ENCODE measurements around the gene AGAP2.

The AGAP2 gene

DNA sequence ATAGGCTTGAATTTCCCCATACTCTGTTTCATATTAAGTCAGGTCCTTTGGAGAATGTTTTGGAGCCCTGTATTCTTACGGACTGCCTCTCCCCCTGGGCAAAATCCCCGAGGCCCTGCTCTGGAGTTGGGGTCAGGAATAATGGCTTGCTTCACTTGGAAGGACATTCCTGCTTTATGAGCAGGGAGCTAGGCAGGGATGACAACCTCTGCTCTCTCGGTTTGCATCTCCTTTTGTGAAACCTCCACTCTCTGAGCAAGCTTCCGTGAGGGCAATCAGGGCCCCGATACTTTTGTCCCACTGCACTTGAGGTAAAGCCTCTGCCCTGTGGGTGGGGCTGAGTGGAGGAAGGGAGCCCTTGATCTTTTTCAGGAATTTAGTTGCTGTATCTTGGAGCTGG is 25.3 kb downstream of the AGAP2 start:
- H4K8ac ChIP-seq (ENCODE audit: low read depth, low read length): no peak overlapping the region
- no peak for DNase-seq (ENCODE audit: low spot score)
- H3K36me3 ChIP-seq (replicated peaks in 1 of 2; ENCODE audit: control insufficient read depth in 2 of 2, insufficient read depth in 2 of 2, low read length in 2 of 2): peaks cover 12 to 53% of the 10 kb centered on the region in 2 donors
- no peaks in the 10 kb centered on the region for H3K79me1 ChIP-seq (ENCODE audit: low read depth, low read length)
- H3K27ac ChIP-seq (replicated peaks; ENCODE audit: low read length): no peak overlapping the region
- H3K4me3 ChIP-seq (ENCODE audit: low read length in 2 of 2): no peak overlapping the region
- no peak overlapping the region for H2BK15ac ChIP-seq (ENCODE audit: low read length)
- no peak overlapping the region for H3K14ac ChIP-seq (ENCODE audit: low read length)
- WGBS, 2 donors (ENCODE audit: extremely low coverage in 2 of 2, insufficient read length in 2 of 2, insufficient replicate concordance in 1 of 2): no CpG with 5 or more reads among the region's 5 CpGs
- H3K9ac ChIP-seq (ENCODE audit: low read depth, low read length, poor library complexity): no peak overlapping the region
- peaks cover 0 to 7% of the 10 kb centered on the region in 2 donors for H3K9me3 ChIP-seq (replicated peaks in 1 of 2; ENCODE audit: control insufficient read depth in 2 of 2, insufficient read depth in 1 of 2, low read depth in 1 of 2, low read length in 2 of 2)
- H3K23ac ChIP-seq (ENCODE audit: low read depth, low read length, poor library complexity): no peak overlapping the region
- H2AK5ac ChIP-seq (ENCODE audit: low read depth, low read length): no peak overlapping the region
- no peak overlapping the region for H2BK120ac ChIP-seq (ENCODE audit: low read depth, low read length)
- no peak overlapping the region for H2BK5ac ChIP-seq (ENCODE audit: low read length)
- H3K4ac ChIP-seq (ENCODE audit: low read length): no peak overlapping the region
- peaks cover 0 to 3% of the 10 kb centered on the region in 2 donors for H3K4me1 ChIP-seq (ENCODE audit: control insufficient read depth in 2 of 2, insufficient read depth in 1 of 2, low read depth in 1 of 2, low read length in 2 of 2)
- H2AFZ ChIP-seq (ENCODE audit: low read length): no peak overlapping the region
- H3K4me2 ChIP-seq (ENCODE audit: insufficient read depth, low read length, poor library complexity, severe bottlenecking): no peak overlapping the region
- no peak overlapping the region for H2BK12ac ChIP-seq (ENCODE audit: low read length)
- no peak overlapping the region for H4K91ac ChIP-seq (ENCODE audit: low read depth, low read length, poor library complexity)
- H3K18ac ChIP-seq (ENCODE audit: low read length): no peak overlapping the region
- H3K27me3 ChIP-seq (ENCODE audit: control insufficient read depth in 3 of 3, insufficient read depth in 3 of 3, low read depth in 1 of 3, low read length in 3 of 3): no peaks in the 10 kb centered on the region

GRCh38 chr12:57712701-57713100 is 25.8 kb downstream of the AGAP2 start:
- no peak overlapping the region for H2BK12ac ChIP-seq (ENCODE audit: low read length)
- H3K4me3 ChIP-seq (ENCODE audit: low read length in 2 of 2): no peak overlapping the region
- H3K18ac ChIP-seq (ENCODE audit: low read length): no peak overlapping the region
- H4K91ac ChIP-seq (ENCODE audit: low read depth, low read length, poor library complexity): no peak overlapping the region
- WGBS, 2 donors (ENCODE audit: extremely low coverage in 2 of 2, insufficient read length in 2 of 2, insufficient replicate concordance in 1 of 2): no CpG with 5 or more reads among the region's 3 CpGs
- H3K4me2 ChIP-seq (ENCODE audit: insufficient read depth, low read length, poor library complexity, severe bottlenecking): no peak overlapping the region
- no peak overlapping the region for H3K9ac ChIP-seq (ENCODE audit: low read depth, low read length, poor library complexity)
- DNase-seq (ENCODE audit: low spot score): no peak
- no peak overlapping the region for H3K23ac ChIP-seq (ENCODE audit: low read depth, low read length, poor library complexity)
- no peak overlapping the region for H4K8ac ChIP-seq (ENCODE audit: low read depth, low read length)
- H3K79me1 ChIP-seq (ENCODE audit: low read depth, low read length): no peaks in the 10 kb centered on the region
- no peak overlapping the region for H3K4ac ChIP-seq (ENCODE audit: low read length)
- no peak overlapping the region for H3K27ac ChIP-seq (replicated peaks; ENCODE audit: low read length)
- H3K14ac ChIP-seq (ENCODE audit: low read length): no peak overlapping the region
- H3K27me3 ChIP-seq (ENCODE audit: control insufficient read depth in 3 of 3, insufficient read depth in 3 of 3, low read depth in 1 of 3, low read length in 3 of 3): no peaks in the 10 kb centered on the region
- no peak overlapping the region for H2BK5ac ChIP-seq (ENCODE audit: low read length)
- H3K9me3 ChIP-seq (replicated peaks in 1 of 2; ENCODE audit: control insufficient read depth in 2 of 2, insufficient read depth in 1 of 2, low read depth in 1 of 2, low read length in 2 of 2): peaks cover 0 to 7% of the 10 kb centered on the region in 2 donors
- H2AFZ ChIP-seq (ENCODE audit: low read length): no peak overlapping the region
- no peak overlapping the region for H2AK5ac ChIP-seq (ENCODE audit: low read depth, low read length)
- peaks cover 0 to 3% of the 10 kb centered on the region in 2 donors for H3K4me1 ChIP-seq (ENCODE audit: control insufficient read depth in 2 of 2, insufficient read depth in 1 of 2, low read depth in 1 of 2, low read length in 2 of 2)
- peaks cover 6 to 52% of the 10 kb centered on the region in 2 donors for H3K36me3 ChIP-seq (replicated peaks in 1 of 2; ENCODE audit: control insufficient read depth in 2 of 2, insufficient read depth in 2 of 2, low read length in 2 of 2)
- no peak overlapping the region for H2BK15ac ChIP-seq (ENCODE audit: low read length)
- no peak overlapping the region for H2BK120ac ChIP-seq (ENCODE audit: low read depth, low read length)

DNA sequence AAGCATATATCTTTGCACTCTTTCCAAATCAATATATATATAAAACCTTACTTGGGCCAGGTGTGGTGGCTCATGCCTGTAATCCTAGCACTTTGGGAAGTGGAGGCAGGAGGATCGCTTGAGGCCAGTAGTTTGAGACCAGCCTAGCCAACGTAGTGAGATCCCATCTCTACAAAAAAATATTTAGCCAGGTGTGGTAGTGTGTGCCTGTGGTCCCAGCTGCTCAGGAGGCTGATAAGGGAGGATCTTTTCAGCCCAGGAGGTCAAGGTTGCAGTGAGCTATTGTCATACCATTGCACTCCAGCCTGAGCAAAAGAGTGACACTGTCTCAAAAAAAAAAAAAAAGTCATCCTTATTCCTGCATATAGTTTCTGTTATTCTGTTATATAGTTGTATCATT is 30.2 kb downstream of the AGAP2 start:
- Histone ChIP-seq H3K4ac (ENCODE audit: low read length) (no peak overlapping the region), H3K9me3 (replicated peaks in 1 of 2; ENCODE audit: control insufficient read depth in 2 of 2, insufficient read depth in 1 of 2, low read depth in 1 of 2, low read length in 2 of 2) (peaks cover 0 to 13% of the 10 kb centered on the region in 2 donors), H3K4me1 (ENCODE audit: control insufficient read depth in 2 of 2, insufficient read depth in 1 of 2, low read depth in 1 of 2, low read length in 2 of 2) (peaks cover 0 to 3% of the 10 kb centered on the region in 2 donors), H4K91ac (ENCODE audit: low read depth, low read length, poor library complexity) (no peak overlapping the region), H2BK15ac (ENCODE audit: low read length) (no peak overlapping the region), H3K27ac (replicated peaks; ENCODE audit: low read length) (no peak overlapping the region), H3K4me2 (ENCODE audit: insufficient read depth, low read length, poor library complexity, severe bottlenecking) (no peak overlapping the region), H2BK5ac (ENCODE audit: low read length) (no peak overlapping the region), H3K14ac (ENCODE audit: low read length) (no peak overlapping the region), H3K9ac (ENCODE audit: low read depth, low read length, poor library complexity) (no peak overlapping the region), H3K23ac (ENCODE audit: low read depth, low read length, poor library complexity) (no peak overlapping the region), H3K18ac (ENCODE audit: low read length) (no peak overlapping the region), H4K8ac (ENCODE audit: low read depth, low read length) (no peak overlapping the region), H3K79me1 (ENCODE audit: low read depth, low read length) (no peaks in the 10 kb centered on the region), H2BK12ac (ENCODE audit: low read length) (no peak overlapping the region), H2AK5ac (ENCODE audit: low read depth, low read length) (no peak overlapping the region), H3K4me3 (ENCODE audit: low read length in 2 of 2) (no peak overlapping the region), H2BK120ac (ENCODE audit: low read depth, low read length) (no peak overlapping the region), H2AFZ (ENCODE audit: low read length) (no peak overlapping the region), H3K27me3 (ENCODE audit: control insufficient read depth in 3 of 3, insufficient read depth in 3 of 3, low read depth in 1 of 3, low read length in 3 of 3) (no peaks in the 10 kb centered on the region), H3K36me3 (replicated peaks in 1 of 2; ENCODE audit: control insufficient read depth in 2 of 2, insufficient read depth in 2 of 2, low read length in 2 of 2) (peaks cover 2 to 61% of the 10 kb centered on the region in 2 donors)
- DNase-seq (ENCODE audit: low spot score): no peak
- no CpG with 5 or more reads among the region's 2 CpGs for WGBS, 2 donors (ENCODE audit: extremely low coverage in 2 of 2, insufficient read length in 2 of 2, insufficient replicate concordance in 1 of 2)

DNA sequence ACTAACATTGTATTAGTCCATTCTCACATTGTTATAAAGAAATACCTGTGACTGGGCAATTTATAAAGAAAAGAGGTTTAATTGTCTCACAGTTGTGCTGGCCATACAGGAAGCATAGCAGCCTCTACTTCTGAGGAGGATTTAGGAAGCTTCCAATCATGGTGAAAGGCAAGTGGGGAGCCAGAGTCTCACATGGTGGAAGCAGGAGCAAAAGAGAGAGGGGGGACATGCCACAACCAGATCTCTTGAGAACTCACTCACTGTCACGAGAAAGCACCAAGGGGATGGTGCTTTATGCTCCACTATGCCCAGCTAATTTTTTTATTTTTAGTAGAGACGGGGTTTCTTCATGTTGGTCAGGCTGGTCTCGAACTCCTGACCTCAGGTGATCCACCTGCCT is 31.3 kb downstream of the AGAP2 start:
- no peak for DNase-seq (ENCODE audit: low spot score)
- WGBS, 2 donors (ENCODE audit: extremely low coverage in 2 of 2, insufficient read length in 2 of 2, insufficient replicate concordance in 1 of 2): no CpG with 5 or more reads among the region's 3 CpGs
- no peak overlapping the region for H2BK12ac ChIP-seq (ENCODE audit: low read length)

More for the DNA sequence above, 31.3 kb downstream of the AGAP2 start:
- H2BK15ac ChIP-seq (ENCODE audit: low read length): no peak overlapping the region
- no peak overlapping the region for H3K4me3 ChIP-seq (ENCODE audit: low read length in 2 of 2)
- H2BK5ac ChIP-seq (ENCODE audit: low read length): no peak overlapping the region
- H3K23ac ChIP-seq (ENCODE audit: low read depth, low read length, poor library complexity): no peak overlapping the region
- H3K4ac ChIP-seq (ENCODE audit: low read length): no peak overlapping the region
- no peak overlapping the region for H3K14ac ChIP-seq (ENCODE audit: low read length)
- H3K4me1 ChIP-seq (ENCODE audit: control insufficient read depth in 2 of 2, insufficient read depth in 1 of 2, low read depth in 1 of 2, low read length in 2 of 2): no peaks in the 10 kb centered on the region
- H3K79me1 ChIP-seq (ENCODE audit: low read depth, low read length): no peaks in the 10 kb centered on the region
- no peak overlapping the region for H2AFZ ChIP-seq (ENCODE audit: low read length)
- no peak overlapping the region for H2BK120ac ChIP-seq (ENCODE audit: low read depth, low read length)
- H3K18ac ChIP-seq (ENCODE audit: low read length): no peak overlapping the region
- no peak overlapping the region for H3K27ac ChIP-seq (replicated peaks; ENCODE audit: low read length)
- H2AK5ac ChIP-seq (ENCODE audit: low read depth, low read length): no peak overlapping the region
- peaks cover 2 to 65% of the 10 kb centered on the region in 2 donors for H3K36me3 ChIP-seq (replicated peaks in 1 of 2; ENCODE audit: control insufficient read depth in 2 of 2, insufficient read depth in 2 of 2, low read length in 2 of 2)
- H3K9me3 ChIP-seq (replicated peaks in 1 of 2; ENCODE audit: control insufficient read depth in 2 of 2, insufficient read depth in 1 of 2, low read depth in 1 of 2, low read length in 2 of 2): peaks cover 0 to 13% of the 10 kb centered on the region in 2 donors
- H3K27me3 ChIP-seq (ENCODE audit: control insufficient read depth in 3 of 3, insufficient read depth in 3 of 3, low read depth in 1 of 3, low read length in 3 of 3): no peaks in the 10 kb centered on the region
- H4K8ac ChIP-seq (ENCODE audit: low read depth, low read length): no peak overlapping the region
- no peak overlapping the region for H4K91ac ChIP-seq (ENCODE audit: low read depth, low read length, poor library complexity)
- no peak overlapping the region for H3K9ac ChIP-seq (ENCODE audit: low read depth, low read length, poor library complexity)
- no peak overlapping the region for H3K4me2 ChIP-seq (ENCODE audit: insufficient read depth, low read length, poor library complexity, severe bottlenecking)
